IPS-15b (cell line): Measurements from ENCODE around the gene CTNNA3.
"Not testable (repeated sequence)": the region's sequence is repeated elsewhere in the genome, so short reads cannot be mapped to it uniquely, and the experiment has no call there.

Experiments used
- H3K27me3 ChIP-seq: one replicate; pipeline ENCODE4 v1.6.1; 2013; ENCODE audit warnings: low read length; ENCODE audit not compliant: control insufficient read depth, insufficient read depth
- H3K36me3 ChIP-seq: one replicate; pipeline ENCODE4 v1.6.1; 2013; ENCODE audit warnings: low read length; ENCODE audit not compliant: control insufficient read depth, insufficient read depth
- H3K4me1 ChIP-seq: one replicate; pipeline ENCODE4 v1.6.1; 2013; ENCODE audit warnings: mild to moderate bottlenecking, low read length; ENCODE audit not compliant: control insufficient read depth, insufficient read depth
- H3K4me3 ChIP-seq: one replicate; pipeline ENCODE4 v1.5.1; 2013; ENCODE audit warnings: low read depth, low read length
- H3K9ac ChIP-seq: one replicate; pipeline ENCODE4 v1.6.1; 2013; ENCODE audit warnings: low read depth, mild to moderate bottlenecking, low read length
- H3K9me3 ChIP-seq: one replicate; pipeline ENCODE4 v1.6.1; 2013; ENCODE audit warnings: mild to moderate bottlenecking, low read length; ENCODE audit not compliant: control insufficient read depth, insufficient read depth

The CTNNA3 gene

GRCh38 chr10:67537906-67538305 is 158.1 kb downstream of the CTNNA3 start:
- H3K36me3 ChIP-seq, result no peaks in the 10 kb centered on the region

GRCh38 chr10:67533376-67533775 is 162.6 kb downstream of the CTNNA3 start:
- H3K4me3 ChIP-seq, result no peak overlapping the region
- H3K27me3 ChIP-seq, result no peaks in the 10 kb centered on the region
- H3K36me3 ChIP-seq, result no peaks in the 10 kb centered on the region
- H3K4me1 ChIP-seq, result no peaks in the 10 kb centered on the region
- H3K9me3 ChIP-seq, result no peaks in the 10 kb centered on the region
- no peak overlapping the region for H3K9ac ChIP-seq

More at GRCh38 chr10:67537906-67538305, 158.1 kb downstream of the CTNNA3 start:
- Histone ChIP-seq H3K4me3 (no peak overlapping the region), H3K27me3 (no peaks in the 10 kb centered on the region), H3K9ac (no peak overlapping the region), H3K4me1 (no peaks in the 10 kb centered on the region), H3K9me3 (no peaks in the 10 kb centered on the region)

- not testable (repeated sequence) for H3K9me3 ChIP-seq, H3K9ac ChIP-seq, H3K4me3 ChIP-seq, H3K27me3 ChIP-seq, H3K36me3 ChIP-seq, H3K4me1 ChIP-seq
These were observed 165.0 kb downstream of the CTNNA3 start for GRCh38 chr10:67530990-67531389.

GRCh38 chr10:67527351-67527750 is 168.6 kb downstream of the CTNNA3 start:
- Histone ChIP-seq H3K27me3 (no peaks in the 10 kb centered on the region), H3K4me3 (no peak overlapping the region), H3K9me3 (no peaks in the 10 kb centered on the region), H3K36me3 (no peaks in the 10 kb centered on the region), H3K4me1 (no peaks in the 10 kb centered on the region), H3K9ac (no peak overlapping the region)

- no peak overlapping the region for H3K9ac ChIP-seq
- H3K4me1 ChIP-seq, result no peaks in the 10 kb centered on the region
- H3K27me3 ChIP-seq, result no peaks in the 10 kb centered on the region
- H3K9me3 ChIP-seq, result no peaks in the 10 kb centered on the region
- H3K4me3 ChIP-seq, result no peak overlapping the region
- no peaks in the 10 kb centered on the region for H3K36me3 ChIP-seq
These were observed 174.4 kb downstream of the CTNNA3 start for GRCh38 chr10:67521546-67521945.

- H3K9me3 ChIP-seq, result no peaks in the 10 kb centered on the region
- no peak overlapping the region for H3K4me3 ChIP-seq
- no peak overlapping the region for H3K9ac ChIP-seq
- no peaks in the 10 kb centered on the region for H3K27me3 ChIP-seq
- no peaks in the 10 kb centered on the region for H3K36me3 ChIP-seq
- H3K4me1 ChIP-seq, result no peaks in the 10 kb centered on the region
These were observed 175.0 kb downstream of the CTNNA3 start for GRCh38 chr10:67520924-67521520.

GRCh38 chr10:67519434-67519833 is 176.6 kb downstream of the CTNNA3 start:
- Histone ChIP-seq H3K27me3 (no peaks in the 10 kb centered on the region), H3K9me3 (no peaks in the 10 kb centered on the region)

GRCh38 chr10:67518756-67519155 is 177.2 kb downstream of the CTNNA3 start:
- Histone ChIP-seq H3K9me3 (no peaks in the 10 kb centered on the region), H3K4me1 (no peaks in the 10 kb centered on the region), H3K4me3 (no peak overlapping the region), H3K27me3 (no peaks in the 10 kb centered on the region), H3K9ac (no peak overlapping the region), H3K36me3 (no peaks in the 10 kb centered on the region)

More at GRCh38 chr10:67519434-67519833, 176.6 kb downstream of the CTNNA3 start:
- Histone ChIP-seq H3K9ac (no peak overlapping the region), H3K4me1 (no peaks in the 10 kb centered on the region), H3K4me3 (no peak overlapping the region), H3K36me3 (no peaks in the 10 kb centered on the region)

GRCh38 chr10:67518043-67518442 is 178.0 kb downstream of the CTNNA3 start:
- Histone ChIP-seq H3K4me3 (no peak overlapping the region), H3K9ac (no peak overlapping the region), H3K36me3 (no peaks in the 10 kb centered on the region)

GRCh38 chr10:67506757-67507091 is 189.3 kb downstream of the CTNNA3 start:
- no peaks in the 10 kb centered on the region for H3K27me3 ChIP-seq
- no peaks in the 10 kb centered on the region for H3K9me3 ChIP-seq
- no peak overlapping the region for H3K9ac ChIP-seq
- H3K4me3 ChIP-seq, result no peak overlapping the region
- H3K36me3 ChIP-seq, result no peaks in the 10 kb centered on the region
- no peaks in the 10 kb centered on the region for H3K4me1 ChIP-seq

More at GRCh38 chr10:67518043-67518442, 178.0 kb downstream of the CTNNA3 start:
- H3K27me3 ChIP-seq, result no peaks in the 10 kb centered on the region
- no peaks in the 10 kb centered on the region for H3K9me3 ChIP-seq
- no peaks in the 10 kb centered on the region for H3K4me1 ChIP-seq

- Histone ChIP-seq H3K9ac (no peak overlapping the region), H3K36me3 (no peaks in the 10 kb centered on the region), H3K4me3 (no peak overlapping the region)
These were observed 189.8 kb downstream of the CTNNA3 start for GRCh38 chr10:67506083-67506756.

GRCh38 chr10:67492317-67493019 is 203.5 kb downstream of the CTNNA3 start:
- H3K36me3 ChIP-seq, result no peaks in the 10 kb centered on the region
- no peaks in the 10 kb centered on the region for H3K9me3 ChIP-seq
- H3K9ac ChIP-seq, result no peak overlapping the region
- H3K4me1 ChIP-seq, result no peaks in the 10 kb centered on the region
- no peaks in the 10 kb centered on the region for H3K27me3 ChIP-seq
- H3K4me3 ChIP-seq, result no peak overlapping the region

More at GRCh38 chr10:67506083-67506756, 189.8 kb downstream of the CTNNA3 start:
- H3K27me3 ChIP-seq, result no peaks in the 10 kb centered on the region
- H3K9me3 ChIP-seq, result no peaks in the 10 kb centered on the region
- no peaks in the 10 kb centered on the region for H3K4me1 ChIP-seq
